K562 (cell line): ENCODE measurements around the gene SLC36A3. TPM values are rescaled to one million over a fixed set of nuclear protein-coding genes. Genes with fewer than 3 reads are reported as not detected.

Source experiments
- ATAC-seq: fragments of 200-7000 bp; cut with Tn5 transposase; 3 replicates; pipeline ENCODE4 v1.9.1; 2020; ENCODE audit warnings: moderate library complexity
- BruUV-seq: library from RNA; stranded (reverse); fragments of 400-500 nt; replicated peaks from 2 replicates; lab custom pipeline; 2021; lab: Mats Ljungman, UMichigan
- CTCF ChIA-PET: fragments of 300-600 bp; formaldehyde crosslinking; extraction: SDS; loops from one replicate; lab custom pipeline; 2021; ENCODE audit warnings: low intra/inter-chr PET ratio; lab: Yijun Ruan, JAX
- POLR2A ChIA-PET: fragments of 300-600, 350-650 bp; sonication (Branson Sonifier 250); formaldehyde crosslinking; extraction: SDS; loops from one replicate; lab custom pipeline; 2021; ENCODE audit warnings: antibody characterized with exemption, inconsistent platforms; lab: Yijun Ruan, JAX
- DNase-seq, 4 experiments: peaks; one replicate each; pipeline versions ENCODE4 v3.0.0 to v3.0.0-alpha.2; 2011 to 2018; ENCODE audit warnings: low spot score in 3 of 4, mixed read lengths in 3 of 4; ENCODE audit errors: extremely low read depth in 1 of 4
- FAIRE-seq: peaks from 2 replicates; lab custom pipeline; 2011; peaks lifted over from hg19 to GRCh38; lab: Jason Lieb, UNC
- H2AFZ ChIP-seq: 2 replicates; pipeline ENCODE4 v1.6.0; 2011; ENCODE audit warnings: low read depth, low read length, control low read depth, inconsistent platforms
- H3K27ac ChIP-seq: fragments of 200-600 bp; 3 replicates; pipeline ENCODE4 v1.8.0; 2011; ENCODE audit warnings: low read depth, mild to moderate bottlenecking, control low read depth, inconsistent platforms, low read length, moderate library complexity, mixed read lengths; ENCODE audit errors: extremely low read depth
- H3K27me3 ChIP-seq, 2 experiments: fragments of 300-600 bp in 1 of 2; 2 replicates in 1 of 2; 3 replicates in 1 of 2; pipeline versions ENCODE4 v1.6.0 to v1.8.0; 2011; ENCODE audit warnings: inconsistent platforms in 2 of 2, low read length in 2 of 2, mild to moderate bottlenecking in 1 of 2, mixed read lengths in 1 of 2, moderate library complexity in 1 of 2; ENCODE audit not compliant: control insufficient read depth in 2 of 2, insufficient read depth in 2 of 2
- H3K36me3 ChIP-seq: fragments of 300-600 bp; 3 replicates; pipeline ENCODE4 v1.8.0; 2011; ENCODE audit warnings: mild to moderate bottlenecking, low read length, inconsistent platforms; ENCODE audit not compliant: control insufficient read depth, insufficient read depth
- H3K4me1 ChIP-seq, 2 experiments: fragments of 200-600 bp in 1 of 2; replicated peaks in 1 of 2; 2 replicates in 1 of 2; 3 replicates in 1 of 2; pipeline versions ENCODE4 v1.5.1 to v1.8.0; 2011; ENCODE audit warnings: inconsistent platforms in 2 of 2, low read length in 2 of 2, mild to moderate bottlenecking in 1 of 2, mixed read lengths in 1 of 2, moderate library complexity in 1 of 2; ENCODE audit not compliant: control insufficient read depth in 2 of 2, insufficient read depth in 2 of 2
- H3K4me2 ChIP-seq: 2 replicates; pipeline ENCODE4 v1.6.1; 2011; ENCODE audit warnings: low read length, control low read depth, inconsistent platforms, mixed read lengths; ENCODE audit not compliant: insufficient read depth
- H3K4me3 ChIP-seq: fragments of 200-600 bp; sonication (generic), shearing (Covaris generic); 2 replicates; pipeline ENCODE4 v1.5.1; 2016; ENCODE audit warnings: control low read depth, inconsistent platforms
- H3K79me2 ChIP-seq: fragments of 200-600 bp; 3 replicates; pipeline ENCODE4 v1.8.0; 2011; ENCODE audit warnings: low read length, inconsistent platforms; ENCODE audit not compliant: control insufficient read depth, insufficient read depth
- H3K9ac ChIP-seq, 2 experiments: 2 replicates each; pipeline versions ENCODE4 v1.6.0 to v1.6.1; 2011; ENCODE audit warnings: low read depth in 2 of 2, low read length in 2 of 2, control low read depth in 1 of 2, inconsistent platforms in 1 of 2, mild to moderate bottlenecking in 1 of 2, mixed read lengths in 1 of 2; ENCODE audit not compliant: insufficient read depth in 1 of 2
- H3K9me1 ChIP-seq: one replicate; pipeline ENCODE4 v1.6.0; 2011; ENCODE audit warnings: inconsistent platforms, mild to moderate bottlenecking, low read length, moderate library complexity; ENCODE audit not compliant: control insufficient read depth, insufficient read depth
- H3K9me3 ChIP-seq: replicated peaks from 2 replicates; pipeline ENCODE4 v1.5.1; 2011; ENCODE audit warnings: low read depth, low read length, inconsistent platforms; ENCODE audit not compliant: control insufficient read depth, insufficient read depth
- H4K20me1 ChIP-seq: replicated peaks from 2 replicates; pipeline ENCODE4 v1.6.1; 2011; ENCODE audit warnings: low read length, inconsistent platforms, mixed read lengths; ENCODE audit not compliant: control insufficient read depth, insufficient read depth
- CEBPG ChIP-seq, 3 experiments: fragments of 200-800 bp in 1 of 3; sonication (Bioruptor generic) in 1 of 3; sonication (generic) in 1 of 3; formaldehyde crosslinking in 1 of 3; IDR thresholded peaks in 2 of 3; conservative IDR thresholded peaks in 1 of 3; 2 replicates each; pipeline versions ENCODE4 v1.6.1 to v1.8.0; 2016 to 2022; ENCODE audit warnings: missing compliant biosample characterization in 2 of 3, missing genetic modification characterization in 2 of 3, mild to moderate bottlenecking in 1 of 3, missing genetic modification reagents in 1 of 3
- CSDE1 ChIP-seq, 2 experiments: fragments of 450-650 bp; IDR thresholded peaks; 2 replicates each; pipeline ENCODE4 v1.6.1; 2016; ENCODE audit warnings: mild to moderate bottlenecking in 1 of 2
- CTCF ChIP-seq, 3 experiments: IDR thresholded peaks in 2 of 3; conservative IDR thresholded peaks in 1 of 3; 2 replicates each; pipeline ENCODE4 v1.5.1; 2011 to 2012; ENCODE audit warnings: low read length in 3 of 3, mild to moderate bottlenecking in 3 of 3, control low read depth in 2 of 3, improper control_type of control experiment in 1 of 3, inconsistent platforms in 1 of 3, low read depth in 1 of 3, mixed read lengths in 1 of 3, moderate library complexity in 1 of 3; ENCODE audit not compliant: insufficient read depth in 2 of 3
- CTCFL ChIP-seq: IDR thresholded peaks from 2 replicates; pipeline ENCODE4 v1.6.1; 2011; ENCODE audit warnings: borderline replicate concordance, low read depth, mild to moderate bottlenecking, moderate library complexity, low read length; ENCODE audit not compliant: insufficient read depth, poor library complexity, severe bottlenecking
- DACH1 ChIP-seq: fragments of 450-650 bp; IDR thresholded peaks from 2 replicates; pipeline ENCODE4 v1.6.1; 2018; ENCODE audit not compliant: partially characterized antibody
- DLX4 ChIP-seq: fragments of 250-450 bp; sonication (Bioruptor Pico); IDR thresholded peaks from 2 replicates; pipeline ENCODE4 v1.6.1; 2021; ENCODE audit warnings: mild to moderate bottlenecking
- NCOA4 ChIP-seq: fragments of 450-650 bp; IDR thresholded peaks from 2 replicates; pipeline ENCODE4 v1.6.1; 2018; ENCODE audit warnings: mild to moderate bottlenecking; ENCODE audit not compliant: partially characterized antibody
- NCOR1 ChIP-seq: fragments of 450-650 bp; IDR thresholded peaks from 2 replicates; pipeline ENCODE4 v1.6.1; 2016; ENCODE audit warnings: mild to moderate bottlenecking, moderate library complexity
- PREB ChIP-seq: sonication (generic); formaldehyde crosslinking; IDR thresholded peaks from 2 replicates; pipeline ENCODE4 v1.8.1; 2023; ENCODE audit warnings: mild to moderate bottlenecking, missing genetic modification reagents
- RAD21 ChIP-seq, 2 experiments: fragments of 250-450 bp in 1 of 2; fragments of 450-650 bp in 1 of 2; sonication (Bioruptor Pico) in 1 of 2; formaldehyde crosslinking in 1 of 2; IDR thresholded peaks in 1 of 2; conservative IDR thresholded peaks in 1 of 2; 2 replicates each; pipeline versions ENCODE4 v1.4.0 to v1.8.0; 2020 to 2022; ENCODE audit warnings: mild to moderate bottlenecking in 2 of 2, moderate library complexity in 1 of 2
- SMARCC2 ChIP-seq: fragments of 450-650 bp; IDR thresholded peaks from 2 replicates; pipeline ENCODE4 v1.6.1; 2017; ENCODE audit warnings: antibody characterized with exemption, moderate library complexity, mild to moderate bottlenecking, low read depth
- WGBS: fragments of 100-300 bp; shearing (Covaris generic); methylation state at CpG from one replicate; pipeline ENCODE4 v1.1.6; 2016; ENCODE audit warnings: low coverage, mixed read lengths; ENCODE audit not compliant: insufficient coverage; ENCODE audit errors: missing lambda C conversion rate; 5-methylcytosine and 5-hydroxymethylcytosine counted together
- in situ Hi-C: fragments of 300-500 bp; cut with MboI; formaldehyde crosslinking; loops from 4 replicates; pipeline ENCODE4 v1.15.0; 2018; ENCODE audit warnings: inconsistent platforms, mixed read lengths
- intact Hi-C: fragments of 100-400 bp; cut with micrococcal nuclease; formaldehyde crosslinking; loops from 2 replicates; pipeline ENCODE4 v1.14.2; 2022
- polyA plus RNA-seq, 8 experiments: library from polyadenylated mRNA; depleted of rRNA in 4 of 8; stranded (reverse) in 5 of 8; unstranded in 3 of 8; fragments of >200 nt; fragmentation: Nextera tagmentation in 2 of 8; fragmentation: Illumina TruSeq in 1 of 8; extraction: Ambion mirVana in 2 of 8; extraction: Trizol in 1 of 8; gene quantifications; 2 replicates each; pipeline versions ENCODE4 v1.2.1 to v1.2.3, GENCODE V29; 2011 to 2014; ENCODE audit warnings: inconsistent platforms in 1 of 8, missing spikeins in 1 of 8
- total RNA-seq, 7 experiments: library from RNA; depleted of rRNA in 6 of 7; stranded (reverse); fragments of >200 nt in 6 of 7; fragmentation: Illumina TruSeq in 2 of 7; extraction: Trizol in 2 of 7; gene quantifications; 2 replicates each; pipeline versions ENCODE4 v1.2.1 to v1.2.3, GENCODE V29; 2011 to 2021; ENCODE audit warnings: low replicate concordance in 1 of 7

SLC36A3 gene
- total and polyA plus RNA-seq, 9 of the 15 experiments (the other 6 are each of a cell fraction or from before 2014, with no cell fraction given): not detected

GRCh38 chr5:151298063-151298855, 5.3 kb downstream of the SLC36A3 start:
- H3K4me1 ChIP-seq: no peaks in the 10 kb centered on the region
- intact Hi-C loops: no loop called here
- no peaks in the 10 kb centered on the region for H3K36me3 ChIP-seq
- no peak overlapping the region for H3K4me2 ChIP-seq
- BruUV-seq: no TSS peak
- in situ Hi-C loops: no loop called here
- no peaks in the 10 kb centered on the region for H3K9me3 ChIP-seq
- DNase-seq (peak in 2 of 4 experiments; percentile 34), FAIRE-seq (peak; percentile 75)
- no peak overlapping the region for H3K27ac ChIP-seq
- ChIA-PET CTCF (no interaction called here), POLR2A (no interaction called here)
- no peak overlapping the region for H2AFZ ChIP-seq
- no peak overlapping the region for H3K4me3 ChIP-seq
- H4K20me1 ChIP-seq: no peaks in the 10 kb centered on the region
- peaks cover 15 to 18% of the 10 kb centered on the region in 2 experiments for H3K27me3 ChIP-seq
- TF ChIP-seq DACH1: no peak
- TF ChIP-seq NCOR1: no peak
- TF ChIP-seq NCOA4: no peak
- peak in 1 of 2 experiments; percentile 40; a peak in 2 of 4 replicates for TF ChIP-seq RAD21 (CRISPR knock-in tag; conservative IDR thresholded peaks at IDR 0.05 in 1 of 2, IDR thresholded peaks at IDR 0.05 in 1 of 2)
- no peak for TF ChIP-seq PREB (CRISPR knock-in tag)
- no peak for TF ChIP-seq SMARCC2
- 0 out of 2 replicates have a peak, but pooled peaks have one; percentile 11 for TF ChIP-seq CEBPG (CRISPR knock-in tag; IDR thresholded peaks at IDR 0.05)
- no peak for TF ChIP-seq CEBPG (tag; conservative IDR thresholded peaks at IDR 0.05 in 1 of 2, IDR thresholded peaks at IDR 0.05 in 1 of 2)
- TF ChIP-seq CTCF (IDR thresholded peaks at IDR 0.05 in 2 of 3, conservative IDR thresholded peaks at IDR 0.05 in 1 of 3; ENCODE audit: insufficient read depth in 2 of 3, low read depth in 1 of 3, low read length in 3 of 3): peak; percentile 29 to 37 (median 31); a peak in 3 of 6 replicates
- TF ChIP-seq CSDE1 (IDR thresholded peaks at IDR 0.05): no peak
- TF ChIP-seq DLX4 (CRISPR knock-in tag): no peak
- peak; percentile 24 for TF ChIP-seq CTCFL
- TF ChIP-seq, all 486 proteins: peak for 4
- ATAC-seq: peak; percentile 82
- no peak overlapping the region for H3K9ac ChIP-seq
- no peaks in the 10 kb centered on the region for H3K79me2 ChIP-seq
- WGBS: 0% methylated on average over 6 of the region's 6 CpGs
- no peaks in the 10 kb centered on the region for H3K9me1 ChIP-seq
